Measurements from ENCODE around the gene PNPLA6. TPM values are rescaled to one million over a fixed set of nuclear protein-coding genes. Genes with fewer than 3 reads are reported as not detected.

Gene PNPLA6
- total RNA-seq, 2 experiments from 2014 or later = 62.0 to 70.9 TPM

DNA sequence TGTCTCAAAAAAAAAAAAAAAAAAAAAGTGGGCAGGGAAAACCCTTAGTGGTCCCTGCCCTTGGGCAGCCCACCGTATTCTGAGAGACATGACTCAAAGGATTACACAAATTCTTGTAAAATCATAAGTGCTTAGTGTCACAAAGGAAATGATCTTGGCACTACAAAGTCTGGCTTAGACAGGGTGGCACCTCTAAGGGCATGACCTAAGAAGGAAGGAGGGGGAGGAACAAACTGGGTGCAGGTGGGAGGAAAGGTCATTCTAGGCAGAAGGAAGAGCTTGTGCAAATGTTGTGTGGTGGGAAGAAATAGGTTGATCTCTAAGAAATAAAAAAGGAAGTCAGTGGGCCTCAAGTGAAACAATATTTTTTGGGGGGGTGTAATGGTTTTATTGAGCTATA lies 10.4 kb downstream of the PNPLA6 start:
- peaks cover 6% of the 10 kb centered on the region for H3K4me1 ChIP-seq (ENCODE audit: insufficient read depth, low read length)
- intact Hi-C loops (cut with DNase I, micrococcal nuclease) = no loop called here
- no peaks in the 10 kb centered on the region for H3K9me3 Mint-ChIP-seq
- H3K27me3 Mint-ChIP-seq = no peaks in the 10 kb centered on the region
- peak overlapping the region; percentile 0 for H3K27ac Mint-ChIP-seq
- H3K4me1 Mint-ChIP-seq (ENCODE audit: low read depth) = peaks cover 4% of the 10 kb centered on the region
- peaks cover 27% of the 10 kb centered on the region for H3K36me3 Mint-ChIP-seq (ENCODE audit: low read depth)
- ATAC-seq (ENCODE audit: poor library complexity) (peak; percentile 37), DNase-seq (no peak)
- TF ChIP-seq, protein P1, sequence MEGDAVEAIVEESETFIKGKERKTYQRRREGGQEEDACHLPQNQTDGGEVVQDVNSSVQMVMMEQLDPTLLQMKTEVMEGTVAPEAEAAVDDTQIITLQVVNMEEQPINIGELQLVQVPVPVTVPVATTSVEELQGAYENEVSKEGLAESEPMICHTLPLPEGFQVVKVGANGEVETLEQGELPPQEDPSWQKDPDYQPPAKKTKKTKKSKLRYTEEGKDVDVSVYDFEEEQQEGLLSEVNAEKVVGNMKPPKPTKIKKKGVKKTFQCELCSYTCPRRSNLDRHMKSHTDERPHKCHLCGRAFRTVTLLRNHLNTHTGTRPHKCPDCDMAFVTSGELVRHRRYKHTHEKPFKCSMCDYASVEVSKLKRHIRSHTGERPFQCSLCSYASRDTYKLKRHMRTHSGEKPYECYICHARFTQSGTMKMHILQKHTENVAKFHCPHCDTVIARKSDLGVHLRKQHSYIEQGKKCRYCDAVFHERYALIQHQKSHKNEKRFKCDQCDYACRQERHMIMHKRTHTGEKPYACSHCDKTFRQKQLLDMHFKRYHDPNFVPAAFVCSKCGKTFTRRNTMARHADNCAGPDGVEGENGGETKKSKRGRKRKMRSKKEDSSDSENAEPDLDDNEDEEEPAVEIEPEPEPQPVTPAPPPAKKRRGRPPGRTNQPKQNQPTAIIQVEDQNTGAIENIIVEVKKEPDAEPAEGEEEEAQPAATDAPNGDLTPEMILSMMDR (IDR thresholded peaks at IDR 0.05) = no peak
- ChIA-PET POLR2A (interaction anchor here (0.8 kb wide), 1 partner anchor 11 kb away, joined by 3 read pairs; the partner anchor contains the start of gene PNPLA6), CTCF (no interaction called here)
- H3K27me3 ChIP-seq (ENCODE audit: control insufficient read depth in 1 of 2, insufficient read depth in 2 of 2, low read length in 2 of 2) = no peaks in the 10 kb centered on the region
- peaks cover 41% of the 10 kb centered on the region for H3K36me3 ChIP-seq (ENCODE audit: insufficient read depth, low read length)
- no peak overlapping the region for H3K27ac ChIP-seq (ENCODE audit: low read depth in 1 of 2, low read length in 2 of 2)
- no peak overlapping the region for H3K4me3 Mint-ChIP-seq
- H3K4me3 ChIP-seq (ENCODE audit: low read length) = no peak overlapping the region
- H3K9me3 ChIP-seq (ENCODE audit: control insufficient read depth in 1 of 2, insufficient read depth in 1 of 2, low read length in 2 of 2) = no peaks in the 10 kb centered on the region

DNA sequence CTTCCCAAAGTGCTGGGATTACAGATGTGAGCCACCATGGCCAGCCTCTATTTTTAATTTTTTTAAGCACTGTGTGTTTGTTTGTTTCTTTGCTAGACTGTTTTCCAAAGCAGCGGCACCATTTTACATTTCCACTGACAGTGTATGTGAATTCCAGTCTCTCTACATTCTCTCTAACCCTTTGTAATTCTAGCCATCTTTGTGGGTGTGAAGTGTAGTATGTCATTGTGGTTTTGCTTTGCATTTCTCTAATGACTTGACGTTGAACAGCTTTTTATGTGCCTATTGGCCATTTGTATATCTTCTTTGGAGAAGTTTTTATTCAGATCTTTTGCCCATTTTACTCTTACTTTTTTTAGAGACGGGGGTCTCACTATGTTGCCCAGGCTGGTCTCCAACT lies 11.6 kb downstream of the PNPLA6 start:
- intact Hi-C loops (cut with DNase I, micrococcal nuclease) = no loop called here
- Histone ChIP-seq H3K9me3 (ENCODE audit: control insufficient read depth in 1 of 2, insufficient read depth in 1 of 2, low read length in 2 of 2) (no peaks in the 10 kb centered on the region), H3K27ac (ENCODE audit: low read depth in 1 of 2, low read length in 2 of 2) (no peak overlapping the region), H3K4me1 (ENCODE audit: insufficient read depth, low read length) (peaks cover 6% of the 10 kb centered on the region), H3K36me3 (ENCODE audit: insufficient read depth, low read length) (peaks cover 32% of the 10 kb centered on the region), H3K4me3 (ENCODE audit: low read length) (no peak overlapping the region), H3K27me3 (ENCODE audit: control insufficient read depth in 1 of 2, insufficient read depth in 2 of 2, low read length in 2 of 2) (no peaks in the 10 kb centered on the region)
- TF ChIP-seq, protein P1 (IDR thresholded peaks at IDR 0.05) = no peak
- Mint-ChIP-seq H3K36me3 (ENCODE audit: low read depth) (peaks cover 26% of the 10 kb centered on the region), H3K27me3 (no peaks in the 10 kb centered on the region), H3K4me3 (no peak overlapping the region), H3K27ac (no peak overlapping the region), H3K4me1 (ENCODE audit: low read depth) (peaks cover 9% of the 10 kb centered on the region), H3K9me3 (no peaks in the 10 kb centered on the region)
- POLR2A ChIA-PET = no interaction called here
- DNase-seq (no peak), ATAC-seq (ENCODE audit: poor library complexity) (no peak)
- CTCF ChIA-PET = no interaction called here

DNA sequence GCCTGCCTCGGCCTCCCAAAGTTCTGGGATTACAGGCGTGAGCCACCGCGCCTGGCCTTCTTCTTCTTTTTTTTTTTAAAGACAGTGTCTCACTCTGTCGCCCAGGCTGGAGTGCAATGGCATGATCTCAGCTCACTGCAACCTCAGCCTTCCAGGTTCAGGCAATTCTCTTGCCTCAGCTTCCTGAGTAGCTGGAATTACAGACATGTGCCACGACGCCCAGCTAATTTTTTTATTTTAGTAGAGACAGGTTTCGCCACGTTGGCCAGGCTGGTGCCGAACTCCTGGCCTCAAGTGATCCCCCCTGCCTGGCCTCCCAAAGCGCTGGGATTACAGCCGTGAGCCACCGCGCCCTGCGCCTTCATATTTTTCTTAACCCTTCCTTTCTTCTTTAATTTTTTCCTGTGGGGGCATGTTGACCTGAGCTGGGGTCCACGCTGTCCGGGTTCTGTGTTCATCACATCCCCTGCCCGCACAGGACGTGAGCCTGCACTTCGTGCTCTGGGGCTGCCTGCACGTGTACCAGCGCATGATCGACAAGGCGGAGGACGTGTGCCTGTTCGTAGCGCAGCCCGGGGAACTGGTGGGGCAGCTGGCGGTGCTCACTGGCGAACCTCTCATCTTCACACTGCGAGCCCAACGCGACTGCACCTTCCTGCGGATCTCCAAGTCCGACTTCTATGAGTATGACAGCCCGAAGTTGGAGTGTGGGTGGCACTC lies 14.1 kb downstream of the PNPLA6 start:
- Mint-ChIP-seq H3K4me1 (ENCODE audit: low read depth) (peaks cover 9% of the 10 kb centered on the region), H3K36me3 (ENCODE audit: low read depth) (peaks cover 17% of the 10 kb centered on the region), H3K27ac (no peak overlapping the region), H3K4me3 (no peak overlapping the region), H3K9me3 (no peaks in the 10 kb centered on the region), H3K27me3 (no peaks in the 10 kb centered on the region)
- peaks cover 26% of the 10 kb centered on the region for H3K36me3 ChIP-seq (ENCODE audit: insufficient read depth, low read length)
- no peaks in the 10 kb centered on the region for H3K9me3 ChIP-seq (ENCODE audit: control insufficient read depth in 1 of 2, insufficient read depth in 1 of 2, low read length in 2 of 2)
- DNase-seq (no peak), ATAC-seq (ENCODE audit: poor library complexity) (no peak)
- ChIA-PET POLR2A (no interaction called here), CTCF (no interaction called here)
- H3K27me3 ChIP-seq (ENCODE audit: control insufficient read depth in 1 of 2, insufficient read depth in 2 of 2, low read length in 2 of 2) = no peaks in the 10 kb centered on the region
- intact Hi-C loops (cut with DNase I, micrococcal nuclease) = loop anchor here in 1 of 2 experiments (2.0 kb wide), 1 partner anchor 15 kb away; the partner anchor contains the start of gene PNPLA6
- H3K4me1 ChIP-seq (ENCODE audit: insufficient read depth, low read length) = peaks cover 3% of the 10 kb centered on the region
- no peak overlapping the region for H3K27ac ChIP-seq (ENCODE audit: low read depth in 1 of 2, low read length in 2 of 2)
- no peak overlapping the region for H3K4me3 ChIP-seq (ENCODE audit: low read length)
- TF ChIP-seq, protein P1 (IDR thresholded peaks at IDR 0.05) = no peak
